Sigmoid colon (tissue), 7 donors: Measurements from ENCODE around the gene DCDC2C. TPM values are rescaled to one million over a fixed set of nuclear protein-coding genes. Genes with fewer than 3 reads are reported as not detected.

Source experiments
- DNase-seq: peaks from one replicate; pipeline ENCODE4 v3.0.0-alpha.2; 2019
- H3K27ac ChIP-seq, 4 donors: fragments of 200-600 bp; sonication (generic); one replicate each; pipeline ENCODE4 v1.5.1; 2016 to 2019; ENCODE audit warnings: mild to moderate bottlenecking in 1 of 4
- H3K27me3 ChIP-seq, 3 donors: fragments of 200-600 bp; sonication (generic); one replicate each; pipeline ENCODE4 v1.5.1; 2019; ENCODE audit warnings: mild to moderate bottlenecking in 1 of 3
- H3K36me3 ChIP-seq, 4 donors: fragments of 200-600 bp; sonication (generic); one replicate each; pipeline ENCODE4 v1.5.1; 2016 to 2019
- H3K4me1 ChIP-seq, 4 donors: fragments of 200-600 bp; sonication (generic); one replicate each; pipeline ENCODE4 v1.5.1; 2017 to 2019
- H3K4me3 ChIP-seq, 4 donors: fragments of 200-600 bp; sonication (generic); one replicate each; pipeline ENCODE4 v1.5.1; 2017 to 2019; ENCODE audit warnings: mild to moderate bottlenecking in 2 of 4, moderate library complexity in 1 of 4
- H3K9me3 ChIP-seq, 4 donors: fragments of 200-600 bp in 3 of 4; sonication (generic) in 3 of 4; one replicate each; pipeline versions ENCODE4 v1.5.1 to v1.6.1; 2013 to 2019
- CTCF ChIP-seq, 4 experiments: fragments of 450-650 bp in 3 of 4; fragments of 200-600 bp in 1 of 4; IDR thresholded peaks; one replicate each; pipeline ENCODE4 v1.5.1; 2016 to 2019; ENCODE audit warnings: antibody characterized with exemption in 4 of 4, mild to moderate bottlenecking in 3 of 4, moderate library complexity in 2 of 4
- EP300 ChIP-seq, 4 donors: sonication (generic); formaldehyde crosslinking; IDR thresholded peaks; one replicate each; pipeline ENCODE4 v1.6.1; 2017; ENCODE audit warnings: antibody characterized with exemption in 4 of 4
- POLR2A ChIP-seq, 2 donors: fragments of 450-650 bp; IDR thresholded peaks; one replicate each; pipeline ENCODE4 v1.6.1; 2016; ENCODE audit warnings: antibody characterized with exemption in 2 of 2, mild to moderate bottlenecking in 2 of 2, moderate library complexity in 2 of 2
- POLR2AphosphoS5 ChIP-seq, 4 donors: sonication (generic); formaldehyde crosslinking; IDR thresholded peaks; one replicate each; pipeline ENCODE4 v1.6.1; 2017; ENCODE audit warnings: antibody characterized with exemption in 4 of 4
- WGBS, 2 donors: extraction: QIAGEN DNeasy Blood & Tissue Kit; methylation state at CpG; one replicate each; pipeline ENCODE4 v1.1.7; 2013; 5-methylcytosine and 5-hydroxymethylcytosine counted together
- intact Hi-C: fragments of 100-400 bp; cut with DNase I; formaldehyde crosslinking; loops from one replicate; pipeline ENCODE4 v1.15.1; 2023
- polyA plus RNA-seq, 3 donors: library from polyadenylated mRNA; stranded (reverse); fragments of 200-250 nt; gene quantifications; one replicate each; pipeline ENCODE4 v1.2.3, GENCODE V29; 2013
- total RNA-seq, 4 donors: library from RNA; depleted of rRNA; stranded (reverse); fragments of >200 nt; gene quantifications; one replicate each; pipeline ENCODE4 v1.1.0, GENCODE V29; 2016
- donor health status: healthy with polysubstance abuse.
- donor health status: Bipolar disorder and iron deficiency.
- donor health status: healthy.

Gene DCDC2C
- total and polyA plus RNA-seq, 7 donors, result 0.33 TPM; not detected in 6

GRCh38 chr2:3885629-3886628, 182.6 kb downstream of the DCDC2C start:
- Histone ChIP-seq H3K36me3 (no peaks in the 10 kb centered on the region), H3K27ac (no peak overlapping the region), H3K4me3 (no peak overlapping the region), H3K4me1 (peaks cover 0 to 8% (median 4%) of the 10 kb centered on the region in 4 donors), H3K9me3 (no peaks in the 10 kb centered on the region), H3K27me3 (no peaks in the 10 kb centered on the region)
- DNase-seq, result no peak
- TF ChIP-seq POLR2AphosphoS5 (IDR thresholded peaks at IDR 0.05) (no peak), CTCF (IDR thresholded peaks at IDR 0.05) (no peak), POLR2A (IDR thresholded peaks at IDR 0.05) (no peak), EP300 (IDR thresholded peaks at IDR 0.05) (no peak)
- 74 to 82% methylated on average over 24 of the region's 24 CpGs for WGBS, 2 donors
- intact Hi-C loops, result no loop called here

- H3K27ac ChIP-seq, result no peak overlapping the region
- no peaks in the 10 kb centered on the region for H3K4me1 ChIP-seq
- no peak overlapping the region for H3K4me3 ChIP-seq
- intact Hi-C loops, result no loop called here
- H3K27me3 ChIP-seq, result no peaks in the 10 kb centered on the region
- TF ChIP-seq POLR2AphosphoS5 (IDR thresholded peaks at IDR 0.05) (no peak), POLR2A (IDR thresholded peaks at IDR 0.05) (no peak), CTCF (IDR thresholded peaks at IDR 0.05) (no peak), EP300 (IDR thresholded peaks at IDR 0.05) (no peak)
- 60 to 73% methylated on average over 2 of the region's 2 CpGs for WGBS, 2 donors
- DNase-seq, result no peak
- H3K36me3 ChIP-seq, result no peaks in the 10 kb centered on the region
- H3K9me3 ChIP-seq, result no peaks in the 10 kb centered on the region
Observed at GRCh38 chr2:3895021-3895420, 191.6 kb downstream of the DCDC2C start.

Other genes with a start within 250 kb of the DCDC2C start
- gene ADI1, start 184.0 kb upstream of the DCDC2C start, total RNA-seq, result 100 to 1,000 TPM in 1 of 4 donors, 10 to 100 TPM in 3; 35.7 to 104 (median 77.1) TPM
- 100 to 1,000 TPM in 2 of 3 donors, 10 to 100 TPM in 1; 47.4 to 114 (median 111) TPM for gene ADI1, start 184.0 kb upstream of the DCDC2C start, polyA plus RNA-seq
- gene RNASEH1, start 145.2 kb upstream of the DCDC2C start, total RNA-seq, result 10 to 100 TPM; 20.5 to 28.4 (median 23.9) TPM
- 10 to 100 TPM; 10.4 to 18.4 (median 10.8) TPM for gene RNASEH1, start 145.2 kb upstream of the DCDC2C start, polyA plus RNA-seq
- 1,000 to 10,000 TPM; 4,404 to 6,289 (median 5,620) TPM for gene RPS7, start 128.3 kb upstream of the DCDC2C start, total RNA-seq
- 1,000 to 10,000 TPM; 1,874 to 3,184 (median 2,304) TPM for gene RPS7, start 128.3 kb upstream of the DCDC2C start, polyA plus RNA-seq
- 1 to 10 TPM; 2.3 to 8.2 (median 3.1) TPM for gene COLEC11, start 108.5 kb upstream of the DCDC2C start, total RNA-seq
- gene COLEC11, start 108.5 kb upstream of the DCDC2C start, polyA plus RNA-seq, result 1 to 10 TPM in 2 of 3 donors, under 1 TPM in 1; 0.92 to 3.0 (median 1.3) TPM
- not detected for gene ALLC, start 45.4 kb upstream of the DCDC2C start, total RNA-seq
- gene ALLC, start 45.4 kb upstream of the DCDC2C start, polyA plus RNA-seq, result not detected